Hepatocyte (in vitro differentiated cells): Measurements from ENCODE around the gene TMEM109. TPM values are rescaled to one million over a fixed set of nuclear protein-coding genes. Genes with fewer than 3 reads are reported as not detected.
A peak's percentile ranks its signal among the peaks of the same experiment; 100 is the strongest.

ENCODE experiments used
- DNase-seq: peaks from one replicate; pipeline ENCODE4 v3.0.0-alpha.2; 2016; ENCODE audit warnings: low spot score
- H2AFZ ChIP-seq: fragments of 200-600 bp; sonication (generic); 2 replicates; pipeline ENCODE4 v1.6.0; 2016; ENCODE audit warnings: antibody characterized with exemption, mild to moderate bottlenecking
- H3K27ac ChIP-seq: fragments of 200-600 bp; sonication (generic); 2 replicates; pipeline ENCODE4 v1.5.1; 2016; ENCODE audit warnings: mild to moderate bottlenecking
- H3K27me3 ChIP-seq: fragments of 200-600 bp; sonication (generic); 2 replicates; pipeline ENCODE4 v1.6.1; 2016
- H3K36me3 ChIP-seq: fragments of 200-600 bp; sonication (generic); replicated peaks from 2 replicates; pipeline ENCODE4 v1.5.1; 2016; ENCODE audit warnings: low read depth; ENCODE audit not compliant: insufficient read depth
- H3K4me1 ChIP-seq: fragments of 200-600 bp; sonication (generic); 2 replicates; pipeline ENCODE4 v1.5.1; 2016; ENCODE audit warnings: mild to moderate bottlenecking, moderate library complexity; ENCODE audit not compliant: insufficient read depth
- H3K4me2 ChIP-seq: fragments of 200-600 bp; sonication (generic); 2 replicates; pipeline ENCODE4 v1.6.0; 2016
- H3K4me3 ChIP-seq: fragments of 200-600 bp; sonication (generic); 2 replicates; pipeline ENCODE4 v1.5.1; 2016; ENCODE audit warnings: mild to moderate bottlenecking
- H3K79me2 ChIP-seq: fragments of 200-600 bp; sonication (generic); 2 replicates; pipeline ENCODE4 v1.6.0; 2017; ENCODE audit warnings: mild to moderate bottlenecking
- H3K9me2 ChIP-seq: fragments of 200-600 bp; sonication (generic); replicated peaks from 2 replicates; pipeline ENCODE4 v1.6.0; 2017; ENCODE audit warnings: mild to moderate bottlenecking; ENCODE audit not compliant: insufficient read depth
- H3K9me3 ChIP-seq: fragments of 200-600 bp; sonication (generic); 2 replicates; pipeline ENCODE4 v1.5.1; 2016; ENCODE audit warnings: low read depth, mild to moderate bottlenecking
- H4K20me1 ChIP-seq: fragments of 200-600 bp; sonication (generic); 2 replicates; pipeline ENCODE4 v1.6.0; 2016; ENCODE audit warnings: mild to moderate bottlenecking; ENCODE audit not compliant: insufficient read depth, poor library complexity, severe bottlenecking
- EZH2 ChIP-seq: fragments of 200-600 bp; sonication (generic); IDR thresholded peaks from 2 replicates; pipeline ENCODE4 v1.6.1; 2016; ENCODE audit warnings: antibody characterized with exemption, mild to moderate bottlenecking, borderline replicate concordance
- EZH2phosphoT487 ChIP-seq: fragments of 200-600 bp; sonication (generic); IDR thresholded peaks from one replicate; pipeline ENCODE4 v1.6.1; 2018; ENCODE audit warnings: antibody characterized with exemption, mild to moderate bottlenecking, low read depth, moderate library complexity; ENCODE audit not compliant: unreplicated experiment, severe bottlenecking
- WGBS: methylation state at CpG from one replicate; pipeline ENCODE4 v1.1.6; 2016; ENCODE audit warnings: low lambda C conversion rate; ENCODE audit errors: missing lambda C conversion rate; 5-methylcytosine and 5-hydroxymethylcytosine counted together
- polyA plus RNA-seq: library from polyadenylated mRNA; unstranded; fragments of >200 nt; fragmentation: Nextera tagmentation; extraction: Ambion mirVana; gene quantifications from 2 replicates; pipeline ENCODE4 v1.2.1, GENCODE V29; 2016
- total RNA-seq: library from RNA; depleted of rRNA; stranded (reverse); fragments of >200 nt; gene quantifications from 2 replicates; pipeline ENCODE4 v1.2.3, GENCODE V29; 2014
- TF ChIP-seq, protein P1 (sequence below): fragments of 200-600 bp; sonication (generic); IDR thresholded peaks from 2 replicates; pipeline ENCODE4 v1.5.1; 2016; ENCODE audit warnings: antibody characterized with exemption, mild to moderate bottlenecking; ENCODE audit not compliant: poor library complexity

Gene TMEM109
- total and polyA plus RNA-seq, 2 experiments from 2014 or later = 30.0 to 86.9 TPM

DNA sequence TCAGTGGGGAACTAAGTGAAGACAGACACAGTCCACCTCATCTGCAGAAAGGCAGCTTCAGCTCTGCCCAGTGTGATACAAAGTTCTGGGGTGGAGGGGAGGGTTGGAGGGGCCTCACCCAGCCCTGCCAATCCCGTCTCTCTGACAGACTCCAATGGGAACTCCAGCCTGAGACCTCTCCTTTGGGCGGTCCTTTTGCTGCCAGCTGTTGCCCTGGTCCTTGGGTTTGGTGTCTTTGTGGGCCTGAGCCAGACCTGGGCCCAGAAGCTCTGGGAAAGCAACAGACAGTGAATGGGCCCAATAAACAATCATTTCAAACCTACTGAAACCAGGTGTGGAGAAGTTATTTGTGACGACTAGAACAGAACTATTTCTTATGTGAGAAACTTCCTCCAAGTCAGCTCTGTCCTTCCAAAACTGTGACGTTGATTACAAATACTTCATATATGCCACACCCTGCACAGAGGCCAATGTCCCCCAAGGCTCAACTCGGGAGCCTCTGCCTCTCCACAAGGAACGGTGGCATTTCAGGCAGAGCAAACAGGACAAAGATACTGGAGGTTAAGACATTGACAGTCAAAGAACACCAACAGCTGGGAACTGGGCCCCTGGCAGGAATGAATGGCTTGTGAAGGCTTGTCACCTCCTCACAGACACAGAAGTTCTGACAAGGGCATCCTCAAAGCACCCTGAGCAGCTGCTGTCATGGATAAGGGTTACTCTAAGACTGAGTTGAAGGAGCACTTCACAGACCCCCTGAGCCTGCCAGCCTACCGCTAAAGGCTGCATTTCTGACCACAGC is 38.4 kb upstream of the TMEM109 start:
- Histone ChIP-seq H3K27ac (peak overlapping the region; percentile 34), H4K20me1 (no peaks in the 10 kb centered on the region), H3K9me3 (no peaks in the 10 kb centered on the region), H3K27me3 (no peaks in the 10 kb centered on the region), H3K4me1 (no peaks in the 10 kb centered on the region), H3K36me3 (no peaks in the 10 kb centered on the region), H2AFZ (no peak overlapping the region), H3K4me2 (no peak overlapping the region), H3K4me3 (no peak overlapping the region), H3K9me2 (no peaks in the 10 kb centered on the region), H3K79me2 (no peaks in the 10 kb centered on the region)
- TF ChIP-seq EZH2phosphoT487 (no peak), EZH2 (no peak)
- TF ChIP-seq, protein P1, sequence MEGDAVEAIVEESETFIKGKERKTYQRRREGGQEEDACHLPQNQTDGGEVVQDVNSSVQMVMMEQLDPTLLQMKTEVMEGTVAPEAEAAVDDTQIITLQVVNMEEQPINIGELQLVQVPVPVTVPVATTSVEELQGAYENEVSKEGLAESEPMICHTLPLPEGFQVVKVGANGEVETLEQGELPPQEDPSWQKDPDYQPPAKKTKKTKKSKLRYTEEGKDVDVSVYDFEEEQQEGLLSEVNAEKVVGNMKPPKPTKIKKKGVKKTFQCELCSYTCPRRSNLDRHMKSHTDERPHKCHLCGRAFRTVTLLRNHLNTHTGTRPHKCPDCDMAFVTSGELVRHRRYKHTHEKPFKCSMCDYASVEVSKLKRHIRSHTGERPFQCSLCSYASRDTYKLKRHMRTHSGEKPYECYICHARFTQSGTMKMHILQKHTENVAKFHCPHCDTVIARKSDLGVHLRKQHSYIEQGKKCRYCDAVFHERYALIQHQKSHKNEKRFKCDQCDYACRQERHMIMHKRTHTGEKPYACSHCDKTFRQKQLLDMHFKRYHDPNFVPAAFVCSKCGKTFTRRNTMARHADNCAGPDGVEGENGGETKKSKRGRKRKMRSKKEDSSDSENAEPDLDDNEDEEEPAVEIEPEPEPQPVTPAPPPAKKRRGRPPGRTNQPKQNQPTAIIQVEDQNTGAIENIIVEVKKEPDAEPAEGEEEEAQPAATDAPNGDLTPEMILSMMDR = no peak
- no peak for DNase-seq
- 93% methylated on average over 7 of the region's 7 CpGs for WGBS

DNA sequence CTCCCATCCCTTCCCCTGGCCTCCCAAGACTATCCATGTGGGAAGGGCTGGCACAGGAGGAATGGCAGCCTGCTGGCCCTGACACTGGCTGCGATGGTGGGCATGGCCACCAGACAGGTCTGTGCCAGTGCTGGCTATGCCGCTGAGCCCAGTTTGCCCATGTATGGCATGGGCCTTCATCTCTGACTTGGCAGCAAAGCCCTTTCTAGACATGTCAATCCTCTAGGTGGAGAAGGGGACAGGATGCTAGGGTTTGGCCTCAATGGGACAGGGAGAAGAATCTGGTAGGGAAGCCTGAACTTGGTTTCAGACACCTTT is 37.8 kb upstream of the TMEM109 start:
- Histone ChIP-seq H3K9me3 (no peaks in the 10 kb centered on the region), H3K27ac (peak overlapping the region; percentile 34), H3K79me2 (no peaks in the 10 kb centered on the region), H2AFZ (no peak overlapping the region), H3K4me3 (no peak overlapping the region), H3K9me2 (no peaks in the 10 kb centered on the region), H4K20me1 (no peaks in the 10 kb centered on the region), H3K27me3 (no peaks in the 10 kb centered on the region), H3K4me1 (no peaks in the 10 kb centered on the region), H3K36me3 (no peaks in the 10 kb centered on the region), H3K4me2 (no peak overlapping the region)
- TF ChIP-seq, protein P1 = no peak
- TF ChIP-seq EZH2phosphoT487 (no peak), EZH2 (no peak)
- DNase-seq = no peak
- WGBS = 91% methylated on average over 2 of the region's 2 CpGs

DNA sequence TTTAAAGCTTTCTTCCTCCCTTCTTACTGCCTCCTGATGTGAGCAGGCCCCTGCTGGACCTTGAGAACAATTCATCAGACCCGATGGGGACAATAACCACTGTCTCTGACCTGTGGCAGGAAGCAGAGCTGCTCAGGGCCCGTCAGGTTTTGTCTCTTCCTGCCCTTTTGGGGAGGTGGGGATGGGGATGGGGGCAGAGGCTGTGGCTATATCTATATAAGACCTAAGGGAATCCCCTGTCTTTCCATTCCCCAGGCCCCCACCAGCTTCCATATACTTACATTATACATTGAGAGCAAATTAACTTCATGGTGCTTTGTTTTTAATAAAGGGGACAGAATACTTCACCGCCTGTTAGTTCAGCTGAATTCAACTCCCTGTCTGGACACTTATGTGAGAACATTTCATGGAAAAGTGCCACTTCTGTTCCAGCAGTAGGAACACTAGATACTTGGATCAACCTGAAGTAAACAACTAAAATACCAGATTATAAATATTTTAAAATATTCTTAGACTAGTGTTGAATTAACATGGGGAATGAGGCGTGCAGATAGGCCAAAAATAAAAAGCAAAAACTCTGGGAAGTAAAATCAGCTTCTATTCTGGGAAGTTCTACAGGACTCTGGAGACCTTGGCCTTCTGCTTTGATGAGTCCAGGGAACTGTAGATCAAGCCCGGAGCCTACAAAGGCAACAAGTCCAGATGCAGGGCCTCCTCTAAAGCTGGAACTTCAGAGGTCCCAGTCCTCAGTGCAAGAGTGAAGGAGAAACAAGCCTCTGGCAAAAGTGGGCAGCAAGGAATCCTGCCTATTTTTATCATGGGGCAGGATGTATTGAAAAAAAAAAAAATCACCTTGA is 35.5 kb upstream of the TMEM109 start:
- Histone ChIP-seq H4K20me1 (no peaks in the 10 kb centered on the region), H3K36me3 (no peaks in the 10 kb centered on the region), H2AFZ (no peak overlapping the region), H3K4me1 (no peaks in the 10 kb centered on the region), H3K27me3 (no peaks in the 10 kb centered on the region), H3K4me2 (no peak overlapping the region), H3K79me2 (no peaks in the 10 kb centered on the region), H3K4me3 (no peak overlapping the region), H3K9me2 (no peaks in the 10 kb centered on the region), H3K27ac (no peak overlapping the region), H3K9me3 (no peaks in the 10 kb centered on the region)
- TF ChIP-seq, protein P1 = no peak
- no peak for TF ChIP-seq EZH2phosphoT487
- TF ChIP-seq EZH2 = no peak
- DNase-seq = no peak
- 88% methylated on average over 5 of the region's 5 CpGs for WGBS
